GM12864 (cell line): ENCODE data around the gene NEAT1.
"Not testable (repeated sequence)": the region's sequence is repeated elsewhere in the genome, so short reads cannot be mapped to it uniquely, and the experiment has no call there.

Experiments
- DNase-seq: peaks from one replicate; pipeline ENCODE4 v3.0.0-alpha.2; 2011; ENCODE audit warnings: low read depth
- H3K4me3 ChIP-seq: 2 replicates; pipeline ENCODE4 v1.5.1; 2011; ENCODE audit warnings: mild to moderate bottlenecking, low read depth, low read length, control low read depth
- CTCF ChIP-seq: IDR thresholded peaks from 2 replicates; pipeline ENCODE4 v1.5.1; 2011; ENCODE audit warnings: low read depth, mild to moderate bottlenecking, moderate library complexity, low read length, control low read depth, inconsistent platforms; ENCODE audit errors: missing control alignments

NEAT1 gene

DNA sequence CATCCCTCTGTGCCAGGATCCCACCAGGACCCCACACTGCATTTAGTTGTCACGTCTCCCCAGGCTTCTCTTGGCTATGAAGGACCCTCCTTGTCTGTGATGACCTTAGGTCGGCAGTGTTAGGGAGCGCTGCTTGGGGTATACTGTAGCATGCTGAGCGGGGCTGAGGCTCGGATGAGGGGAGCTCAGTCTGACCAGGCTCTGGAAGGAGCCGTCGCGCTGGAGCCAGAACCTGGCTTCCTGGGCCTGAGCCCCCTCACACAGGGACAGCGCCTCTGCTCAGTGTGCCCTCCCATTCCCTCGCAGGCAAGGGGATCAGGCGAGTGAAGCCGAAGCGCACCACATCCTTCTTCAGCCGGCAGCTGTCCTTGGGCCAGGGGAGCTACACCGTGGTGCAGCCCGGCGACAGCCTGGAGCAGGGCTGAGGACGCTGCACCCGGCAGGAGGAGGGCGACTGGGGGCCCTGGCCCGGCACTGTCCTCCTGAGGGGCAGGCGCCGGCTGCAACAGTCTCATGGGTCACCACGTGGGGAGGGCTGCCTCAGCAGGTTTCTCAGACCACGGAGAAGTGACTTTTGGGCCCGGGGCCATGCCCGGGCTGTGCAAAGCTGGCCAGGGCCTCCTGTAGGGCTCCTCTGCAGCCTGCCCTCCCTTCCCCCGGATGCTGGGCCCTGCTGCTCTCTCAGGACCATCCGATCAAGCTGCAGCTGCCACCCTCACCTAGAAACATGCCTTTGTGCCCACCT lies 11.5 kb upstream of the NEAT1 start:
- no peak for DNase-seq
- H3K4me3 ChIP-seq = no peak overlapping the region
- no peak for TF ChIP-seq CTCF

DNA sequence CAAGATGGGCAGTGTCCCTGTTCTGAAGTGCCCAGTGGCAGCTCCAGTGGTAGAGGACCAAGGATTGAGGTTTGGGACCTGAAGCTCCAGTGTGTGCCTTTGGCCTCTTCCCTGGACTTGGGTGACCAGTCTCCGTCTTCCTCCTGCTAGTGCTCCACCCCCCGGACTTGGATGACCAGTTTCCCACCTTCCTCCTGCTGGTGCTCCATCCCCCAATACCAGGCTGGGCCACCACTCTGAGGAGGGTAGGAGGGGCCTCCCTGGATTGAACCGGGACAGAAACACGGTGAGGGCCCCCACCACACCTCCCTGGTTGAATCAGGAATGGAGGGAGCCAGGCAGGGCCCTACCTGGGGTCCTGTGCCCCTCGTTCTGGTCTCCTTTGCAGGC lies 10.9 kb upstream of the NEAT1 start:
- no peak for TF ChIP-seq CTCF
- H3K4me3 ChIP-seq = no peak overlapping the region
- no peak for DNase-seq

DNA sequence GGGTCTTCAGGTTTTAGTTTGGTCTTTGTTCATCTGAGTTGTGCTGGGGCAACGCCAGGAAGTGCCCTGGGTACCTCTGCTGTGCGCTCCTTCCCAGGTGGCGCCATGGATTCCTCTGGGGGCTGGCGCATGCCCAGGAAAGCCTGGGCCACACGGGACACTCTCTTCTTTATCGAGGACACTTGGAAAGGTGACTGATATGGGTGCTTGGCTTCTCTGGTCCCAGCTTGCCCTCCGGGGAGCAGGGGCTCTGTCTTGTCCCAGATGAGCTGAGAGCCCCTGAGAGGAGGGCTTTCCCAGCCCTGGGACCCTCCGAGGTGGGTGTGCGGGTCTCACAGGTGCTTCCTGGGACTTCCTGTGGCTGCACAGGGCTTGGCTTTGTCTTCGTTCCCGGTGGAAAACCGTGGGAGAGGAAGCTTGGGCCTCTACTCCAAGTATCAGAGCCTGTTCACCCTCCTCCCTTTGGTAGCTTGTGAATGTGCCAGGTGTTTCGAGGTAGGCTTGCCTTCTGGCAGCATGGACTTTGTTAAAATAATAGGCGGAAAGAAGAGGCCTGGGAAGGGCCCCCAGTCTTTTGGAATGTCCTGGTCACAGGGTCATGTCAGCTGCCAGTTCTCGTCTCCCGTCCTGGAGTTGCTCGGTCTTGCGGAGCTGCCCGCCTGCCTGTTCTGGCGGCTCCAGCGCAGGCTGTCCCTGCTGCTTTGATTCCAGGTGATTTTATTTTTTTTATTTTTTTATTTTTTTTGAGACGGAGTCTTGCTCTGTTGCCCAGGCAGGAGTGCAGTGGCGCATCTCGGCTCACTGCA lies 10.1 kb upstream of the NEAT1 start:
- H3K4me3 ChIP-seq = no peak overlapping the region
- DNase-seq = no peak
- no peak for TF ChIP-seq CTCF

GRCh38 chr11:65413077-65413664 lies 9.4 kb upstream of the NEAT1 start:
- H3K4me3 ChIP-seq, DNase-seq: not testable (repeated sequence)

GRCh38 chr11:65414776-65415498 lies 7.7 kb upstream of the NEAT1 start:
- no peak for TF ChIP-seq CTCF
- no peak overlapping the region for H3K4me3 ChIP-seq
- DNase-seq = no peak

GRCh38 chr11:65415499-65416340 lies 6.9 kb upstream of the NEAT1 start:
- H3K4me3 ChIP-seq = peak overlapping the region; percentile 97; the same call in 1 of the 2 replicates
- TF ChIP-seq CTCF = no peak
- DNase-seq = no peak
